Frontal cortex (tissue), 4 donors: ENCODE data around the gene VPS13C. TPM values are rescaled to one million over a fixed set of nuclear protein-coding genes. Genes with fewer than 3 reads are reported as not detected.

ENCODE experiments used
- DNase-seq, 2 donors: peaks; one replicate each; pipeline ENCODE4 v3.0.0; 2012; ENCODE audit warnings: low spot score in 2 of 2
- FAIRE-seq: peaks from 2 replicates; lab custom pipeline; 2012; peaks lifted over from hg19 to GRCh38; lab: Jason Lieb, UNC
- total RNA-seq: library from RNA; depleted of rRNA; stranded (reverse); fragments of >200 nt; gene quantifications from one replicate; pipeline ENCODE4 v1.2.3, GENCODE V29; 2014
- donor health status: control.
- donor health status: control.
- donor health status: control.

The VPS13C gene
- total RNA-seq, 1 donor from 2014 or later, result 95.4 TPM

- DNase-seq (no peak), FAIRE-seq (no peak)
Measured at GRCh38 chr15:61889706-61890105, 170.5 kb downstream of the VPS13C start.

GRCh38 chr15:61888074-61888780 lies 172.0 kb downstream of the VPS13C start:
- DNase-seq (no peak), FAIRE-seq (no peak)

GRCh38 chr15:61880084-61880483 lies 180.2 kb downstream of the VPS13C start:
- FAIRE-seq (no peak), DNase-seq (no peak)

- FAIRE-seq (no peak), DNase-seq (no peak)
Measured at GRCh38 chr15:61879219-61879618, 181.0 kb downstream of the VPS13C start.

- peak; percentile 2 to 7 for DNase-seq
- peak; percentile 88 for FAIRE-seq
Measured at GRCh38 chr15:61871926-61872522, 188.2 kb downstream of the VPS13C start.

- no peak for FAIRE-seq
- no peak for DNase-seq
Measured at GRCh38 chr15:61869656-61870055, 190.6 kb downstream of the VPS13C start.

GRCh38 chr15:61861962-61862361 lies 198.3 kb downstream of the VPS13C start:
- no peak for DNase-seq
- FAIRE-seq, result no peak

DNA sequence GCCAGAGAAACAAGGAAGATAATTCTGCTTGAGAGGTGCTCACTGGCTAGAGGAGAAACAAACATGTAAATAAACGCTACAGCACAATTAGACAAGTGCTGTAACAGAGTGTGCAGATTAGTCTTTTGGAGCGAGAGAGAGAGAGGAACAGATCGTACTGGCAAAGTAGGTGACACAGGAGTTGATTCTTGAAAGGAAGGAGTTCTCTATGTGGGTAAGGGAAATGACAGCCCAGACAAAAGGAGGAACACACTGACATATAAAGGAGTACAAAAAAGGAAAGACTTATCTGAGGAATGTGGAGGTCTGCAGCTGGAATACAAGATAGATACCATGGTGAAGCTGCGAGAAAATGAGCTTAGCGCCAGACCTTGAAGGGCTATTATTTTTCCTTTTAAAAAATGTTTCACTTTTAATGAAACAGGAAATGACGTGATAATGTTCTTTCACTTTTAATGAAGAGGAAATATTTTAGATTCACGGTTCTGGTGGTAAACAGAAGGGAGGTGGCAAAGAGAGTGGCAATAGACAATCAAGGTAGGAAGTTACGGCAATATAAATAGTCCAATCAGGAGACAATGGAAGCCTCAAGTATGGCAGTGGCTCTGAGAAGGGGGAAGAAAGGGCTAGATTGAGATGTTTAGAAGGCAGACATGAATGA lies 202.9 kb downstream of the VPS13C start:
- no peak for FAIRE-seq
- no peak for DNase-seq

GRCh38 chr15:61856295-61856694 lies 204.0 kb downstream of the VPS13C start:
- no peak for FAIRE-seq
- DNase-seq, result no peak

DNA sequence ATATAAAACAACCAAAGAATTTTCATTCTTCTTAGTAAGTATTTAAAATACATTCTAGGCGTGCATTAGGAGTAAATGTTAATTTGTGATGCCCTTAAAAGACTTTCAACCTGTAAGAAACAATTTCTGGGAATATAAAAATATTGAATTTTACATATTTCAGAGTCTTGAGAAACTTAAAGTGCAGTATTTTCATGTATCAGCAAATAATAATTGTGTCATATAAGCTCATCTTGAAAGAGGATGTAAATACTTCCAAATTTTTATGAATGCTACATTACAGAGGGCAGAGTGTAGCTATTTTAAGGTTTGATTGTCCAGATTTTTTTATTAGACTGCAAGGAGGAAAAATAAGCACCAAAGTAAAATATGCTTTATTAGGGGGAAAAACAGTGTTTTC lies 207.1 kb downstream of the VPS13C start:
- DNase-seq (no peak), FAIRE-seq (no peak)

- DNase-seq (no peak), FAIRE-seq (no peak)
Measured at GRCh38 chr15:61851955-61852354, 208.3 kb downstream of the VPS13C start.

- no peak for DNase-seq
- FAIRE-seq, result no peak
Measured at GRCh38 chr15:61849447-61849846, 210.8 kb downstream of the VPS13C start.

DNA sequence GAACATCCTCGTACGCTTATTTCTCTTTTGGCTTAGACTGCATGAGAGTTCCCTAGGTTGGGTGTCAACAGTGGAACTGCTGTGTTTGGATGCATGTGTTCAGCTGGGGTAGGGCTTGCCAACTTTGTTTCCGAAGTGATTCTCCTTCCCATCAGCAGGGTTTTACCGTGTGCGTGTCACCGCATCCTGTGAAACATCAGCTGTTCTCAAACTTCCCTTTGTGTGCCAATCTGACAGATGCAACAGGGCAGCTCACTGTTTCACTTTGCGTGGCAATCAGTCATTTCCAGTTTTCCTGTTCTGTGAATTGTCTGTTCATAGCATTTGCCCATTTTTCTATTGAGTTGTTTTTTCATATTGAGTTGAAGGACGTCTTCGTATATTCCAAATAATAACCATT lies 218.8 kb downstream of the VPS13C start:
- FAIRE-seq, result no peak

GRCh38 chr15:61840090-61840489 lies 220.2 kb downstream of the VPS13C start:
- FAIRE-seq (no peak), DNase-seq (no peak)

More for the DNA sequence above, 218.8 kb downstream of the VPS13C start:
- DNase-seq, result no peak

DNA sequence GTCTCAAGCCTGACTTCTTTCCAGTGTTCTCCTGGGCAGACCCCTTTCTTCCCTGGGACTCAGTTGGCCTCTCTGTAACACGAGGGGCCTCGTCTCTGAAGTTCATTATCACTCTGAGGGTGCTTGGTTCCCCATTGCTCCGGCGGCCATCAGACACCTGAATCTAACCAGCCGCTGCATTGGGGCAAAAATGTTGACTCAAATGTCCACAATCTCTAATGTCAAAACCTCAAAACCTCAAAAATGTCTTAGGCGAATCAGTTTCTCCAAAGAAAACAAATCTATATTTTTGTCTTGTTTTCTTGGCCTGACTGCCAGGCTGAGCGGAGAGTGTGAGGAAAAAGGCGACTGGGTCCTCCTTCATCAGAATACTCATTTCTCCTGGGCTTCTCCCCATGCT lies 220.7 kb downstream of the VPS13C start:
- no peak for FAIRE-seq
- DNase-seq, result no peak

GRCh38 chr15:61835496-61836106 lies 224.6 kb downstream of the VPS13C start:
- no peak for FAIRE-seq
- peak; percentile 21 to 67 for DNase-seq

GRCh38 chr15:61835029-61835428 lies 225.2 kb downstream of the VPS13C start:
- FAIRE-seq, result no peak

GRCh38 chr15:61834076-61834697 lies 226.1 kb downstream of the VPS13C start:
- FAIRE-seq (no peak), DNase-seq (peak; percentile 26 to 72)

More at GRCh38 chr15:61835029-61835428, 225.2 kb downstream of the VPS13C start:
- no peak for DNase-seq

DNA sequence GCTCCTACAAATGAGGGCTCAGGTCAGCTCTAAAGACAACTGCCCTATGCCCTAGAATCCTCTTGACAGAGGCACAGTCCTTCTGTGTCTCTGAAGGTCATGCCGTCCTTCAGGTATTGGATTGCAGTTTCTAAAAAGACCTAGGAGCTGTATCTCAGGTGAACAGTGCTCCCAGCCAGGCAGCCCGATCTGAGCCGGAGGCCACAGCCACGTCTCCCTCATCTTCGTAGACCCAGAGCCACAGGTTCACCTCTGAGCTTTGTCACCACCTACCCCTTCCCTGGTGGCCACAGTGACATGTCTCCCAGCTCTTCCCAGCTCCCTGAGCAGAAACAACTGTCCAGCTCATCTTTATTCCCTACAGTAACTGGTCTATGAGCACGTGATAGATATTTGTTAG lies 228.0 kb downstream of the VPS13C start:
- no peak for DNase-seq
- FAIRE-seq, result no peak

DNA sequence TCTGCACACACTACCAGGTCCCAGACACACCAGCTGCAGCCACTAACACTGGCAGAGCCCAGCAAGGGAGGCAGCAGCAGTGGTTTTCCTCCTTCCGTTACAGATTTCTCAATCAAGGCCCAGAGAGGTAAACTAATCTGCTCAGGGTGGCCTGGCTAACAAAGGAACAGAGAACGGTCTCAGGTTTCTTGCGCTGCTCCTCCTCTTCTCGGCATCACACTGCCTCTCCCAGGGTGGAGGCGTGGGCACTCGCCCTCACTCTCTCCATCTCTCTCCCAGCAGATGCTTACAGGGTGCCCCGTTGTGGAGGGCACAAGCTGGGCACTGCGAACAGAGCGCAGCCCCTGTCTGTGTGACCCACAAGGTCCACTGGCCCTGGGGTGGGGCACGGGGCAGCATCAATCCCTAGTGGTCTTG lies 228.7 kb downstream of the VPS13C start:
- FAIRE-seq (no peak), DNase-seq (no peak)
